Measurements from ENCODE around the gene RAPGEF6. TPM values are rescaled to one million over a fixed set of nuclear protein-coding genes. Genes with fewer than 3 reads are reported as not detected.
"Not testable (repeated sequence)": the region's sequence is repeated elsewhere in the genome, so short reads cannot be mapped to it uniquely, and the experiment has no call there.

RAPGEF6 gene
- total and polyA plus RNA-seq, 4 donors: 2.1 to 26.6 (median 15.1) TPM

DNA sequence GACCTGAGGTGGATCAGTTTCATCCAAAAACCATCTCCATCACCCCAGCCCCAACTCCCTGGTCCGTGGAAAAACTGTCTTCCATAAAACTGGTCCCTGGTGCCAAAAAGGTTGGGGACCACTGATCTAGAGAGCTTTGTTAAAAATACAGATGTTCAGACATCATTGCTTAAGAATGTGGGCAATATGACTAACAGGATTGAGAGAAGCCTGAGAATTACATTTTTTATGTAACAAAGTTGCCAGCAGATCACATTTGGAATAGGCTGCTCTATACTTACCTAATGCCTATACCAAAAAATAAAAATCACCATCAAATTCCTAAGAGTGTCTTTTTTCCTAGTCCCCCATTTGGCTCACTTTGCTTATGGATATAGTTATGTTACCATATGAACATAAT lies 143.3 kb downstream of the RAPGEF6 start:
- peaks cover 0 to under 1% of the 10 kb centered on the region in 2 donors for H3K36me3 ChIP-seq (ENCODE audit: control insufficient read depth in 1 of 2, insufficient read depth in 2 of 2, low read length in 1 of 2)
- no peaks in the 10 kb centered on the region for H3K9me3 ChIP-seq (ENCODE audit: control insufficient read depth, low read length)
- intact Hi-C loops (cut with DNase I): no loop called here

DNA sequence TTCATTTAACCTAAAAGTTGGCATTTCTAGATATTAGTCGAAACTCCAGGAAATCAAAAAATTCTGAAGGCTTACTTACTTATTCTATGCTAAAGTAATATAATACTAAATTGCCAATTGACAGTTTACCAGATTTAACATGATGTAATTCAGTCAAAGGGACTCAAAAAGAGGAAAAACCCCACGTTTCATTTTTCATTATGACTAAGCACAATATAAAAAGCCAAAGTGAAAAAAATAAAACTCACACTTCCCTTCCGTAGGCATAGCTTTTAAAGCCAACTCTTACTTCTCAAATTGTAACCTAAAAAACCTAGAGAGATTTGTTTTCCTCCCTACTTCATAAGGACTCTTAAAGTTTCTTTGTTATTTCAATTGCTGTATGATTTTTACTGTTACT lies 146.6 kb downstream of the RAPGEF6 start:
- ATAC-seq (ENCODE audit: low FRiP score): no peak
- Histone ChIP-seq H3K4me1 (ENCODE audit: control insufficient read depth in 1 of 2, insufficient read depth in 2 of 2, low read length in 2 of 2) (peaks cover 0 to 2% of the 10 kb centered on the region in 2 donors), H3K27me3 (ENCODE audit: control insufficient read depth in 1 of 2, insufficient read depth in 2 of 2, low read length in 1 of 2) (no peaks in the 10 kb centered on the region), H3K9me3 (ENCODE audit: control insufficient read depth, low read length) (no peaks in the 10 kb centered on the region), H3K36me3 (ENCODE audit: control insufficient read depth in 1 of 2, insufficient read depth in 2 of 2, low read length in 1 of 2) (no peaks in the 10 kb centered on the region), H3K27ac (ENCODE audit: low read depth in 1 of 2, low read length in 2 of 2) (no peak overlapping the region), H3K4me3 (ENCODE audit: low read length in 2 of 2) (no peak overlapping the region)
- intact Hi-C loops (cut with DNase I): no loop called here
- no peak for DNase-seq
- 23 to 27% methylated on average over 3 of the region's 3 CpGs for WGBS, 2 donors

More for the DNA sequence above, 143.3 kb downstream of the RAPGEF6 start:
- Histone ChIP-seq H3K27ac (ENCODE audit: low read depth in 1 of 2, low read length in 2 of 2) (peak overlapping the region in 1 of 2 donors; percentile 5), H3K27me3 (ENCODE audit: control insufficient read depth in 1 of 2, insufficient read depth in 2 of 2, low read length in 1 of 2) (no peaks in the 10 kb centered on the region), H3K4me1 (ENCODE audit: control insufficient read depth in 1 of 2, insufficient read depth in 2 of 2, low read length in 2 of 2) (peaks cover 0 to 2% of the 10 kb centered on the region in 2 donors), H3K4me3 (ENCODE audit: low read length in 2 of 2) (no peak overlapping the region)
- WGBS, 2 donors: 24 to 35% methylated on average over 1 of the region's 1 CpG
- DNase-seq (no peak), ATAC-seq (ENCODE audit: low FRiP score) (no peak)

- H3K36me3 ChIP-seq (ENCODE audit: control insufficient read depth in 1 of 2, insufficient read depth in 2 of 2, low read length in 1 of 2); intact Hi-C loops (cut with DNase I): not testable (repeated sequence)
- 98% methylated on average over 4 of the region's 4 CpGs for WGBS, 2 donors
Measured at GRCh38 chr5:131487371-131487770, 147.7 kb downstream of the RAPGEF6 start.

GRCh38 chr5:131482617-131483016 lies 152.4 kb downstream of the RAPGEF6 start:
- 97 to 98% methylated on average over 2 of the region's 2 CpGs for WGBS, 2 donors
- Histone ChIP-seq H3K4me3 (ENCODE audit: low read length in 2 of 2) (no peak overlapping the region), H3K27ac (ENCODE audit: low read depth in 1 of 2, low read length in 2 of 2) (no peak overlapping the region), H3K4me1 (ENCODE audit: control insufficient read depth in 1 of 2, insufficient read depth in 2 of 2, low read length in 2 of 2) (no peaks in the 10 kb centered on the region), H3K27me3 (ENCODE audit: control insufficient read depth in 1 of 2, insufficient read depth in 2 of 2, low read length in 1 of 2) (no peaks in the 10 kb centered on the region), H3K36me3 (ENCODE audit: control insufficient read depth in 1 of 2, insufficient read depth in 2 of 2, low read length in 1 of 2) (no peaks in the 10 kb centered on the region), H3K9me3 (ENCODE audit: control insufficient read depth, low read length) (no peaks in the 10 kb centered on the region)
- intact Hi-C loops (cut with DNase I): no loop called here
- DNase-seq (no peak), ATAC-seq (ENCODE audit: low FRiP score) (no peak)

More at GRCh38 chr5:131487371-131487770, 147.7 kb downstream of the RAPGEF6 start:
- not testable (repeated sequence) for H3K4me1 ChIP-seq (ENCODE audit: control insufficient read depth in 1 of 2, insufficient read depth in 2 of 2, low read length in 2 of 2); DNase-seq; H3K9me3 ChIP-seq (ENCODE audit: control insufficient read depth, low read length); H3K4me3 ChIP-seq (ENCODE audit: low read length in 2 of 2); ATAC-seq (ENCODE audit: low FRiP score); H3K27ac ChIP-seq (ENCODE audit: low read depth in 1 of 2, low read length in 2 of 2); H3K27me3 ChIP-seq (ENCODE audit: control insufficient read depth in 1 of 2, insufficient read depth in 2 of 2, low read length in 1 of 2)

GRCh38 chr5:131481569-131481968 lies 153.5 kb downstream of the RAPGEF6 start:
- DNase-seq: no peak
- intact Hi-C loops (cut with DNase I): no loop called here
- H3K36me3 ChIP-seq (ENCODE audit: control insufficient read depth in 1 of 2, insufficient read depth in 2 of 2, low read length in 1 of 2): no peaks in the 10 kb centered on the region

GRCh38 chr5:131475541-131475941 lies 159.5 kb downstream of the RAPGEF6 start:
- DNase-seq (no peak), ATAC-seq (ENCODE audit: low FRiP score) (no peak)
- intact Hi-C loops (cut with DNase I): no loop called here
- no peaks in the 10 kb centered on the region for H3K27me3 ChIP-seq (ENCODE audit: control insufficient read depth in 1 of 2, insufficient read depth in 2 of 2, low read length in 1 of 2)
- H3K9me3 ChIP-seq (ENCODE audit: control insufficient read depth, low read length): no peaks in the 10 kb centered on the region
- H3K4me1 ChIP-seq (ENCODE audit: control insufficient read depth in 1 of 2, insufficient read depth in 2 of 2, low read length in 2 of 2): no peaks in the 10 kb centered on the region
- H3K4me3 ChIP-seq (ENCODE audit: low read length in 2 of 2): no peak overlapping the region
- WGBS, 2 donors: 4 to 11% methylated on average over 1 of the region's 1 CpG
- H3K27ac ChIP-seq (ENCODE audit: low read depth in 1 of 2, low read length in 2 of 2): peak overlapping the region in 1 of 2 donors; percentile 36
- H3K36me3 ChIP-seq (ENCODE audit: control insufficient read depth in 1 of 2, insufficient read depth in 2 of 2, low read length in 1 of 2): peaks cover 0 to 4% of the 10 kb centered on the region in 2 donors

More at GRCh38 chr5:131481569-131481968, 153.5 kb downstream of the RAPGEF6 start:
- no peaks in the 10 kb centered on the region for H3K4me1 ChIP-seq (ENCODE audit: control insufficient read depth in 1 of 2, insufficient read depth in 2 of 2, low read length in 2 of 2)
- no peak overlapping the region for H3K4me3 ChIP-seq (ENCODE audit: low read length in 2 of 2)
- 86 to 87% methylated on average over 1 of the region's 1 CpG for WGBS, 2 donors
- H3K27me3 ChIP-seq (ENCODE audit: control insufficient read depth in 1 of 2, insufficient read depth in 2 of 2, low read length in 1 of 2): no peaks in the 10 kb centered on the region
- no peaks in the 10 kb centered on the region for H3K9me3 ChIP-seq (ENCODE audit: control insufficient read depth, low read length)
- ATAC-seq (ENCODE audit: low FRiP score): no peak
- no peak overlapping the region for H3K27ac ChIP-seq (ENCODE audit: low read depth in 1 of 2, low read length in 2 of 2)

- Histone ChIP-seq H3K27ac (ENCODE audit: low read depth in 1 of 2, low read length in 2 of 2) (no peak overlapping the region), H3K9me3 (ENCODE audit: control insufficient read depth, low read length) (no peaks in the 10 kb centered on the region), H3K4me3 (ENCODE audit: low read length in 2 of 2) (no peak overlapping the region), H3K27me3 (ENCODE audit: control insufficient read depth in 1 of 2, insufficient read depth in 2 of 2, low read length in 1 of 2) (no peaks in the 10 kb centered on the region), H3K4me1 (ENCODE audit: control insufficient read depth in 1 of 2, insufficient read depth in 2 of 2, low read length in 2 of 2) (no peaks in the 10 kb centered on the region), H3K36me3 (ENCODE audit: control insufficient read depth in 1 of 2, insufficient read depth in 2 of 2, low read length in 1 of 2) (peaks cover 0 to 4% of the 10 kb centered on the region in 2 donors)
- intact Hi-C loops (cut with DNase I): no loop called here
- no peak for DNase-seq
- no peak for ATAC-seq (ENCODE audit: low FRiP score)
- WGBS, 2 donors: 95 to 98% methylated on average over 3 of the region's 3 CpGs
Measured at GRCh38 chr5:131473731-131474130, 161.3 kb downstream of the RAPGEF6 start.

DNA sequence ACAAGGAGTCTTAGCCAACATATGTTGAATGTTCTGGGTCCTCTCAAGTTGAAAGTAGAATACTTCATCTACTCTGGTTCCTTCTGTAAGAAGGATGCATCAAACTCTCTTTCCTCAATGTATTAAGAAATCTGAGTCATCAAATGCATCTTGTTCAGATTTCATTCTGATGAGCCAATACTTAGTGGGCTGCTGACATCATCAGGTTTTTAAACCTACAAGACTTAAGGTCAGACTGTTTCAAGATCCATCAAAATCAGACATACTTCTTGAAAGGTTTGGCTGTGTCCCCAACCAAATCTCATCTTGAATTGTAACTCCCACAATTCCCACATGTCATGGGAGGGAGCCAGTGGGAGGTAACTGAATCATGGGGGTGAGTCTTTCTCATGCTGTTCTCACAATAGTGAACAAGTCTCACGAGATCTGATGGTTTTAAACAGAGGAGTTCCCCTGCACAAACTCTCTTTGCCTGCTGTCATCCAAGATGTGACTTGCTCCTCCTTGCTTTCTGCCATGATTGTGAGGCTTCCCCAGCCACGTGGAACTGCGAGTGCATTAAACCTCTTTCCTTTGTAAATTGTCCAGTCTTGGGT lies 168.8 kb downstream of the RAPGEF6 start:
- no peak for DNase-seq
- no peaks in the 10 kb centered on the region for H3K9me3 ChIP-seq (ENCODE audit: control insufficient read depth, low read length)
- no peaks in the 10 kb centered on the region for H3K4me1 ChIP-seq (ENCODE audit: control insufficient read depth in 1 of 2, insufficient read depth in 2 of 2, low read length in 2 of 2)
- no peaks in the 10 kb centered on the region for H3K27me3 ChIP-seq (ENCODE audit: control insufficient read depth in 1 of 2, insufficient read depth in 2 of 2, low read length in 1 of 2)
- no peaks in the 10 kb centered on the region for H3K36me3 ChIP-seq (ENCODE audit: control insufficient read depth in 1 of 2, insufficient read depth in 2 of 2, low read length in 1 of 2)
- 88 to 91% methylated on average over 3 of the region's 3 CpGs for WGBS, 2 donors
- intact Hi-C loops (cut with DNase I): no loop called here
- no peak overlapping the region for H3K4me3 ChIP-seq (ENCODE audit: low read length in 2 of 2)
- no peak overlapping the region for H3K27ac ChIP-seq (ENCODE audit: low read depth in 1 of 2, low read length in 2 of 2)
- no peak for ATAC-seq (ENCODE audit: low FRiP score)

- Histone ChIP-seq H3K4me1 (ENCODE audit: control insufficient read depth in 1 of 2, insufficient read depth in 2 of 2, low read length in 2 of 2) (no peaks in the 10 kb centered on the region), H3K9me3 (ENCODE audit: control insufficient read depth, low read length) (no peaks in the 10 kb centered on the region), H3K36me3 (ENCODE audit: control insufficient read depth in 1 of 2, insufficient read depth in 2 of 2, low read length in 1 of 2) (no peaks in the 10 kb centered on the region), H3K27me3 (ENCODE audit: control insufficient read depth in 1 of 2, insufficient read depth in 2 of 2, low read length in 1 of 2) (no peaks in the 10 kb centered on the region), H3K27ac (ENCODE audit: low read depth in 1 of 2, low read length in 2 of 2) (no peak overlapping the region), H3K4me3 (ENCODE audit: low read length in 2 of 2) (no peak overlapping the region)
- 85 to 93% methylated on average over 1 of the region's 1 CpG for WGBS, 2 donors
- intact Hi-C loops (cut with DNase I): no loop called here
- DNase-seq: no peak
- ATAC-seq (ENCODE audit: low FRiP score): no peak
Measured at GRCh38 chr5:131463656-131464055, 171.4 kb downstream of the RAPGEF6 start.
